ENCODE data around the gene CRYZL1. TPM values are rescaled to one million over a fixed set of nuclear protein-coding genes. Genes with fewer than 3 reads are reported as not detected.

The CRYZL1 gene
- total RNA-seq, 1 experiment from 2014 or later: 13.5 TPM

DNA sequence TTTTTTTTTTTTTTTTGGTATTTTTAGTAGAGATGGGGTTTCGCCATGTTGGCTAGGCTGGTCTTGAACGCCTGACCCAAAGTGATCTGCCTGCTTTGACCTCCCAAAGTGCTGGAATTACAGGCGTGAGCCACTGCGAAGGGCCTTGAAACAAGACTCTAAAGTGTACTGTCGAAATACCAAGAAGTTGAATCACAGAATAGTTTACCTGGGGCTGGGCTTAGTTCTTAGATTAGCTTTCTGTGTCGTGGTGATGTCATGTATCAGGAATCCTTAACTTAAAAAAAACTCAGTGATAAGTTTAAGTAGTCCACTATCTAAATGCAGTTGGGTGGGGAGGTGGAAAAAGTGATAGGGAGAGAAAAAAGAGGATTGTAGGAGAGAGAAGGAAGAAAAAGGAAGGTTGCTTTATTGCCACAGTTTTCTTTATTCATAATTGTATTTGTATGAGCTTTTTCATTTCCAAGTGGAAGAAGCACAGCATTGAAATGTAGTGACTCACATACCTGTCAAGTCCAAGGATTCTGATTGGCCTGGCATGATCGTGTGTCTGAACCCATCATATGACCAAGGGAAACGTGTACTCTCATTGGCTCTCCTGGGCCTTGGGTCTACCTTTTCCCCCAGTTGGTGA is 14.2 kb upstream of the CRYZL1 start:
- Mint-ChIP-seq H3K9me3 (no peaks in the 10 kb centered on the region), H3K36me3 (ENCODE audit: insufficient read depth in 1 of 3, low read depth in 3 of 3) (peaks cover 3 to 36% (median 13%) of the 10 kb centered on the region in 3 experiments; a peak in 6 of 7 replicates), H3K4me3 (no peak overlapping the region), H3K27me3 (ENCODE audit: low read depth) (no peaks in the 10 kb centered on the region), H3K4me1 (peaks cover 59 to 71% of the 10 kb centered on the region in 2 experiments), H3K27ac (peak overlapping the region in 2 of 3 experiments; percentile 37 to 77; a peak in 4 of 7 replicates)
- no peak overlapping the region for H3K23ac ChIP-seq (ENCODE audit: insufficient read length, low read depth, low read length)
- H3K56ac ChIP-seq (ENCODE audit: insufficient read length, low read depth, low read length): no peak overlapping the region
- no peak overlapping the region for H3K4me2 ChIP-seq (ENCODE audit: insufficient read depth, insufficient read length, low read length)
- peaks cover 10% of the 10 kb centered on the region for H3K4me1 ChIP-seq (ENCODE audit: insufficient read depth, low read length)
- no peak overlapping the region for H4K91ac ChIP-seq (ENCODE audit: insufficient read length, low read depth, low read length)
- H2AFZ ChIP-seq (ENCODE audit: low read length): no peak overlapping the region
- H3K27ac ChIP-seq (ENCODE audit: insufficient read length, low read depth, low read length): no peak overlapping the region
- no peaks in the 10 kb centered on the region for H3K23me2 ChIP-seq (ENCODE audit: insufficient read length, low read depth, low read length, poor library complexity, severe bottlenecking)
- H4K5ac ChIP-seq (ENCODE audit: insufficient read length, low read depth, low read length): no peak overlapping the region
- no peak overlapping the region for H2BK5ac ChIP-seq (ENCODE audit: insufficient read length, low read length)
- TF ChIP-seq, protein P1, sequence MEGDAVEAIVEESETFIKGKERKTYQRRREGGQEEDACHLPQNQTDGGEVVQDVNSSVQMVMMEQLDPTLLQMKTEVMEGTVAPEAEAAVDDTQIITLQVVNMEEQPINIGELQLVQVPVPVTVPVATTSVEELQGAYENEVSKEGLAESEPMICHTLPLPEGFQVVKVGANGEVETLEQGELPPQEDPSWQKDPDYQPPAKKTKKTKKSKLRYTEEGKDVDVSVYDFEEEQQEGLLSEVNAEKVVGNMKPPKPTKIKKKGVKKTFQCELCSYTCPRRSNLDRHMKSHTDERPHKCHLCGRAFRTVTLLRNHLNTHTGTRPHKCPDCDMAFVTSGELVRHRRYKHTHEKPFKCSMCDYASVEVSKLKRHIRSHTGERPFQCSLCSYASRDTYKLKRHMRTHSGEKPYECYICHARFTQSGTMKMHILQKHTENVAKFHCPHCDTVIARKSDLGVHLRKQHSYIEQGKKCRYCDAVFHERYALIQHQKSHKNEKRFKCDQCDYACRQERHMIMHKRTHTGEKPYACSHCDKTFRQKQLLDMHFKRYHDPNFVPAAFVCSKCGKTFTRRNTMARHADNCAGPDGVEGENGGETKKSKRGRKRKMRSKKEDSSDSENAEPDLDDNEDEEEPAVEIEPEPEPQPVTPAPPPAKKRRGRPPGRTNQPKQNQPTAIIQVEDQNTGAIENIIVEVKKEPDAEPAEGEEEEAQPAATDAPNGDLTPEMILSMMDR (conservative IDR thresholded peaks at IDR 0.05): no peak
- H2BK12ac ChIP-seq (ENCODE audit: insufficient read length, low read depth, low read length): no peak overlapping the region
- no peak overlapping the region for H3K18ac ChIP-seq (ENCODE audit: insufficient read length, low read depth, low read length)
- no peak overlapping the region for H2AK5ac ChIP-seq (ENCODE audit: insufficient read length, low read length)
- peaks cover 53% of the 10 kb centered on the region for H3K79me2 ChIP-seq (ENCODE audit: insufficient read depth, low read length)
- H2BK15ac ChIP-seq (ENCODE audit: low read depth, low read length): no peak overlapping the region
- no peak overlapping the region for H3K9ac ChIP-seq (ENCODE audit: extremely low read depth, insufficient read length, low read length)
- no peak overlapping the region for H2BK20ac ChIP-seq (ENCODE audit: low read depth, low read length, poor library complexity, severe bottlenecking)
- H3K79me1 ChIP-seq (ENCODE audit: insufficient read depth, low read depth, low read length, poor library complexity, severe bottlenecking): peaks cover 3% of the 10 kb centered on the region
- no peaks in the 10 kb centered on the region for H3K27me3 ChIP-seq (ENCODE audit: insufficient read depth, low read length)
- H3K14ac ChIP-seq (ENCODE audit: insufficient read depth, low read length): no peak overlapping the region
- no peak overlapping the region for H4K8ac ChIP-seq (replicated peaks; ENCODE audit: insufficient read length, low read depth, low read length)
- H3T11ph ChIP-seq (ENCODE audit: low read length): no peak overlapping the region
- no CpG with 5 or more reads among the region's 8 CpGs for WGBS (ENCODE audit: extremely low coverage, insufficient read length, low lambda C conversion rate)
- DNase-seq: peak; percentile 49
- no peaks in the 10 kb centered on the region for H3K9me3 ChIP-seq (ENCODE audit: control insufficient read depth, low read depth, low read length)
- no peak overlapping the region for H2BK120ac ChIP-seq (ENCODE audit: low read depth, low read length, poor library complexity, severe bottlenecking)
- H3K4ac ChIP-seq (ENCODE audit: low read depth, low read length): no peak overlapping the region
- H4K20me1 ChIP-seq (ENCODE audit: control insufficient read depth, insufficient read depth, insufficient read length): no peaks in the 10 kb centered on the region
